Right lobe of liver (tissue), 4 donors: ENCODE measurements around the gene SF3B3.

Source experiments
- POLR2A ChIP-seq: fragments of 450-650 bp; IDR thresholded peaks from one replicate; pipeline ENCODE4 v1.6.1; 2017; ENCODE audit warnings: antibody characterized with exemption, mild to moderate bottlenecking
- TF ChIP-seq, protein P1 (sequence below), 4 donors: fragments of 200-600 bp in 3 of 4; fragments of 450-650 bp in 1 of 4; IDR thresholded peaks; one replicate each; pipeline versions ENCODE4 v1.5.1 to v1.8.0; 2016 to 2022; ENCODE audit warnings: antibody characterized with exemption in 4 of 4, mild to moderate bottlenecking in 2 of 4
- donor health status: DM: no; HTN: no; CAD: no.
- donor health status: DM: no; HTN: no; CAD: no.
- donor health status: DM: no; HTN: yes; CAD: no.

- TF ChIP-seq, protein P1, sequence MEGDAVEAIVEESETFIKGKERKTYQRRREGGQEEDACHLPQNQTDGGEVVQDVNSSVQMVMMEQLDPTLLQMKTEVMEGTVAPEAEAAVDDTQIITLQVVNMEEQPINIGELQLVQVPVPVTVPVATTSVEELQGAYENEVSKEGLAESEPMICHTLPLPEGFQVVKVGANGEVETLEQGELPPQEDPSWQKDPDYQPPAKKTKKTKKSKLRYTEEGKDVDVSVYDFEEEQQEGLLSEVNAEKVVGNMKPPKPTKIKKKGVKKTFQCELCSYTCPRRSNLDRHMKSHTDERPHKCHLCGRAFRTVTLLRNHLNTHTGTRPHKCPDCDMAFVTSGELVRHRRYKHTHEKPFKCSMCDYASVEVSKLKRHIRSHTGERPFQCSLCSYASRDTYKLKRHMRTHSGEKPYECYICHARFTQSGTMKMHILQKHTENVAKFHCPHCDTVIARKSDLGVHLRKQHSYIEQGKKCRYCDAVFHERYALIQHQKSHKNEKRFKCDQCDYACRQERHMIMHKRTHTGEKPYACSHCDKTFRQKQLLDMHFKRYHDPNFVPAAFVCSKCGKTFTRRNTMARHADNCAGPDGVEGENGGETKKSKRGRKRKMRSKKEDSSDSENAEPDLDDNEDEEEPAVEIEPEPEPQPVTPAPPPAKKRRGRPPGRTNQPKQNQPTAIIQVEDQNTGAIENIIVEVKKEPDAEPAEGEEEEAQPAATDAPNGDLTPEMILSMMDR (IDR thresholded peaks at IDR 0.05) = no peak
- TF ChIP-seq POLR2A = no peak
These were observed 81.0 kb downstream of the SF3B3 start for GRCh38 chr16:70604407-70605282.
